Loucy (cell line): ENCODE measurements around the gene GHRH.

Source experiments
- H2AFZ ChIP-seq: fragments of 200-600 bp; sonication (generic); 2 replicates; pipeline ENCODE4 v1.6.0; 2016; ENCODE audit warnings: antibody characterized with exemption, mild to moderate bottlenecking, low read length, moderate library complexity
- H3F3A ChIP-seq: fragments of 200-600 bp; 2 replicates; pipeline ENCODE4 v1.6.0; 2016; ENCODE audit warnings: antibody characterized with exemption, low read depth, mild to moderate bottlenecking
- H3K27me3 ChIP-seq: fragments of 200-600 bp; sonication (generic); 2 replicates; pipeline ENCODE4 v1.6.1; 2014; ENCODE audit warnings: low read length, mild to moderate bottlenecking; ENCODE audit not compliant: insufficient read depth, poor library complexity, severe bottlenecking
- H3K36me3 ChIP-seq: fragments of 200-600 bp; sonication (generic); 2 replicates; pipeline ENCODE4 v1.6.1; 2016; ENCODE audit warnings: low read length; ENCODE audit not compliant: insufficient read depth
- H3K4me1 ChIP-seq: fragments of 200-600 bp; sonication (generic); 2 replicates; pipeline ENCODE4 v1.5.1; 2014; ENCODE audit warnings: low read length, mild to moderate bottlenecking; ENCODE audit not compliant: insufficient read depth, poor library complexity, severe bottlenecking
- H3K4me2 ChIP-seq: fragments of 200-600 bp; sonication (generic); 2 replicates; pipeline ENCODE4 v1.6.0; 2014; ENCODE audit warnings: antibody characterized with exemption, low read length, low read depth, mild to moderate bottlenecking; ENCODE audit not compliant: poor library complexity, severe bottlenecking
- H3K4me3 ChIP-seq: fragments of 200-600 bp; sonication (generic); 2 replicates; pipeline ENCODE4 v1.5.1; 2014; ENCODE audit warnings: low read length, mild to moderate bottlenecking, mixed read lengths; ENCODE audit not compliant: poor library complexity, severe bottlenecking
- H3K79me2 ChIP-seq: fragments of 200-600 bp; sonication (generic); 2 replicates; pipeline ENCODE4 v1.6.1; 2014; ENCODE audit warnings: low read length; ENCODE audit not compliant: insufficient read depth
- H3K9ac ChIP-seq: fragments of 200-600 bp; sonication (generic); 2 replicates; pipeline ENCODE4 v1.6.0; 2014; ENCODE audit warnings: mild to moderate bottlenecking, low read depth, low read length, moderate library complexity; ENCODE audit not compliant: poor library complexity, severe bottlenecking
- H3K9me2 ChIP-seq: fragments of 200-600 bp; sonication (generic); replicated peaks from 2 replicates; pipeline ENCODE4 v1.6.1; 2016; ENCODE audit warnings: low read depth, low read length, mixed read lengths
- H3K9me3 ChIP-seq: fragments of 200-600 bp; sonication (generic); 2 replicates; pipeline ENCODE4 v1.6.1; 2014; ENCODE audit warnings: mild to moderate bottlenecking, antibody characterized with exemption, low read length, low read depth; ENCODE audit not compliant: insufficient read depth
- H4K20me1 ChIP-seq: fragments of 200-600 bp; sonication (generic); 2 replicates; pipeline ENCODE4 v1.6.0; 2014; ENCODE audit warnings: antibody characterized with exemption, low read length, mild to moderate bottlenecking; ENCODE audit not compliant: insufficient read depth, poor library complexity, severe bottlenecking
- EZH2phosphoT487 ChIP-seq: fragments of 200-600 bp; IDR thresholded peaks from 2 replicates; pipeline ENCODE4 v1.6.1; 2018; ENCODE audit warnings: antibody characterized with exemption, mild to moderate bottlenecking, moderate library complexity, borderline replicate concordance
- TF ChIP-seq, protein P1 (sequence below): fragments of 200-600 bp; sonication (generic); conservative IDR thresholded peaks from 2 replicates; pipeline ENCODE4 v1.5.1; 2014; ENCODE audit warnings: mild to moderate bottlenecking, antibody characterized with exemption, low read length

GHRH gene

GRCh38 chr20:37219751-37220668 is 41.6 kb downstream of the GHRH start:
- H3K4me2 ChIP-seq = no peak overlapping the region
- TF ChIP-seq EZH2phosphoT487 = no peak
- TF ChIP-seq, protein P1, sequence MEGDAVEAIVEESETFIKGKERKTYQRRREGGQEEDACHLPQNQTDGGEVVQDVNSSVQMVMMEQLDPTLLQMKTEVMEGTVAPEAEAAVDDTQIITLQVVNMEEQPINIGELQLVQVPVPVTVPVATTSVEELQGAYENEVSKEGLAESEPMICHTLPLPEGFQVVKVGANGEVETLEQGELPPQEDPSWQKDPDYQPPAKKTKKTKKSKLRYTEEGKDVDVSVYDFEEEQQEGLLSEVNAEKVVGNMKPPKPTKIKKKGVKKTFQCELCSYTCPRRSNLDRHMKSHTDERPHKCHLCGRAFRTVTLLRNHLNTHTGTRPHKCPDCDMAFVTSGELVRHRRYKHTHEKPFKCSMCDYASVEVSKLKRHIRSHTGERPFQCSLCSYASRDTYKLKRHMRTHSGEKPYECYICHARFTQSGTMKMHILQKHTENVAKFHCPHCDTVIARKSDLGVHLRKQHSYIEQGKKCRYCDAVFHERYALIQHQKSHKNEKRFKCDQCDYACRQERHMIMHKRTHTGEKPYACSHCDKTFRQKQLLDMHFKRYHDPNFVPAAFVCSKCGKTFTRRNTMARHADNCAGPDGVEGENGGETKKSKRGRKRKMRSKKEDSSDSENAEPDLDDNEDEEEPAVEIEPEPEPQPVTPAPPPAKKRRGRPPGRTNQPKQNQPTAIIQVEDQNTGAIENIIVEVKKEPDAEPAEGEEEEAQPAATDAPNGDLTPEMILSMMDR = no peak
- H2AFZ ChIP-seq = no peak overlapping the region
- no peak overlapping the region for H3K4me3 ChIP-seq
- no peaks in the 10 kb centered on the region for H3K9me3 ChIP-seq
- H3F3A ChIP-seq = no peaks in the 10 kb centered on the region
- H3K79me2 ChIP-seq = no peaks in the 10 kb centered on the region
- H3K9me2 ChIP-seq = no peaks in the 10 kb centered on the region
- no peaks in the 10 kb centered on the region for H3K4me1 ChIP-seq
- H4K20me1 ChIP-seq = peaks cover 4% of the 10 kb centered on the region
- H3K9ac ChIP-seq = no peak overlapping the region
- no peaks in the 10 kb centered on the region for H3K27me3 ChIP-seq
- peaks cover 90% of the 10 kb centered on the region for H3K36me3 ChIP-seq

DNA sequence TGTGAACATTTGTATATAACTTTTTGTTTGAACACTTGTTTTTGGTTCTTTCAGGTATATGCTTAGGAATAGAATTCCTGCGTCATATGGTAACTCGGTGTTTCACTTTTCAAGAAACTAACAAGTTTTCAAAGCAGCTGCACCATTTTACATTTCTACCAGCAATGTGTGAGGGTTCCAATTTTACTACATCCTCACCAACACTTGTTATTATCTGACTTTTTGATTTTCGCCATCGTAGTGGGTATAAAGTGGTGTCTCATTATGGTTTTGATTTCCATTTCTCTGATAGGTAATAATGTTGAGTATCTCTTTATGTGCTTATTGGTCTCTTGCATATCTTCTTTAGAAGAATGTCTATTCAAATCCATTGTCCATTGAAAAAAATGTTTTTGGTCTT is 42.6 kb downstream of the GHRH start:
- Histone ChIP-seq H3K9ac (no peak overlapping the region), H3K4me3 (no peak overlapping the region), H3K9me3 (no peaks in the 10 kb centered on the region), H3K4me1 (no peaks in the 10 kb centered on the region), H3K36me3 (peaks cover 89% of the 10 kb centered on the region), H3K4me2 (no peak overlapping the region), H4K20me1 (peaks cover 4% of the 10 kb centered on the region), H3K27me3 (no peaks in the 10 kb centered on the region), H2AFZ (no peak overlapping the region), H3K79me2 (no peaks in the 10 kb centered on the region), H3F3A (no peaks in the 10 kb centered on the region), H3K9me2 (no peaks in the 10 kb centered on the region)
- TF ChIP-seq, protein P1 = no peak
- no peak for TF ChIP-seq EZH2phosphoT487

- Histone ChIP-seq H3K9ac (no peak overlapping the region), H3K27me3 (no peaks in the 10 kb centered on the region), H3K4me3 (no peak overlapping the region), H3K4me2 (no peak overlapping the region), H3K79me2 (no peaks in the 10 kb centered on the region), H4K20me1 (peaks cover 4% of the 10 kb centered on the region), H2AFZ (no peak overlapping the region), H3K9me3 (no peaks in the 10 kb centered on the region), H3K4me1 (no peaks in the 10 kb centered on the region), H3K36me3 (peaks cover 89% of the 10 kb centered on the region), H3F3A (no peaks in the 10 kb centered on the region), H3K9me2 (no peaks in the 10 kb centered on the region)
- TF ChIP-seq, protein P1 = no peak
- TF ChIP-seq EZH2phosphoT487 = no peak
Observed at GRCh38 chr20:37218441-37218840, 43.2 kb downstream of the GHRH start.
